Smooth muscle cell (in vitro differentiated cells): ENCODE results near the gene CTIF. TPM values are rescaled to one million over a fixed set of nuclear protein-coding genes. Genes with fewer than 3 reads are reported as not detected.

Experiments
- DNase-seq: peaks from one replicate; lab custom pipeline; 2025; ENCODE audit not compliant: unreplicated experiment; lab: John Stamatoyannopoulos, UW
- H2AFZ ChIP-seq: fragments of 200-600 bp; sonication (generic); 2 replicates; pipeline ENCODE4 v1.6.0; 2016; ENCODE audit warnings: antibody characterized with exemption, low read depth, mild to moderate bottlenecking
- H3F3A ChIP-seq: fragments of 200-600 bp; sonication (generic); 2 replicates; pipeline ENCODE4 v1.6.0; 2017; ENCODE audit warnings: antibody characterized with exemption, low read depth
- H3K27ac ChIP-seq: fragments of 200-600 bp; sonication (generic); 2 replicates; pipeline ENCODE4 v1.5.1; 2016; ENCODE audit warnings: low read depth, mild to moderate bottlenecking
- H3K27me3 ChIP-seq: fragments of 200-600 bp; sonication (generic); 2 replicates; pipeline ENCODE4 v1.6.1; 2016; ENCODE audit warnings: low read depth, mild to moderate bottlenecking
- H3K36me3 ChIP-seq: fragments of 200-600 bp; sonication (generic); 2 replicates; pipeline ENCODE4 v1.5.1; 2016; ENCODE audit warnings: low read depth
- H3K4me1 ChIP-seq: fragments of 200-600 bp; sonication (generic); 2 replicates; pipeline ENCODE4 v1.5.1; 2016; ENCODE audit warnings: low read depth
- H3K4me2 ChIP-seq: fragments of 200-600 bp; sonication (generic); 2 replicates; pipeline ENCODE4 v1.6.0; 2016; ENCODE audit warnings: mild to moderate bottlenecking
- H3K4me3 ChIP-seq: fragments of 200-600 bp; sonication (generic); 2 replicates; pipeline ENCODE4 v1.5.1; 2016; ENCODE audit warnings: mild to moderate bottlenecking
- H3K79me2 ChIP-seq: fragments of 200-600 bp; sonication (generic); 2 replicates; pipeline ENCODE4 v1.6.0; 2016; ENCODE audit warnings: low read depth, mild to moderate bottlenecking
- H3K9ac ChIP-seq: fragments of 200-600 bp; sonication (generic); 2 replicates; pipeline ENCODE4 v1.6.0; 2016; ENCODE audit warnings: low read depth
- H3K9me3 ChIP-seq: fragments of 200-600 bp; sonication (generic); replicated peaks from 2 replicates; pipeline ENCODE4 v1.5.1; 2016; ENCODE audit warnings: low read depth
- H4K20me1 ChIP-seq: fragments of 200-600 bp; sonication (generic); 2 replicates; pipeline ENCODE4 v1.6.0; 2016; ENCODE audit warnings: low read depth
- WGBS: methylation state at CpG from one replicate; pipeline ENCODE4 v1.1.7; 2016; ENCODE audit warnings: low lambda C conversion rate; 5-methylcytosine and 5-hydroxymethylcytosine counted together
- polyA plus RNA-seq: library from polyadenylated mRNA; unstranded; fragments of >200 nt; fragmentation: Nextera tagmentation; extraction: Ambion mirVana; gene quantifications from 2 replicates; pipeline ENCODE4 v1.2.1, GENCODE V29; 2016
- total RNA-seq: library from RNA; depleted of rRNA; stranded (reverse); fragments of >200 nt; gene quantifications from 2 replicates; pipeline ENCODE4 v1.2.3, GENCODE V29; 2014
- TF ChIP-seq, protein P1 (sequence below): fragments of 200-600 bp; sonication (generic); IDR thresholded peaks from 2 replicates; pipeline ENCODE4 v1.5.1; 2017; ENCODE audit warnings: borderline replicate concordance, mild to moderate bottlenecking, antibody characterized with exemption; ENCODE audit not compliant: insufficient read depth, poor library complexity, severe bottlenecking

Gene CTIF
- total and polyA plus RNA-seq, 2 experiments from 2014 or later, result 22.2 to 25.3 TPM

DNA sequence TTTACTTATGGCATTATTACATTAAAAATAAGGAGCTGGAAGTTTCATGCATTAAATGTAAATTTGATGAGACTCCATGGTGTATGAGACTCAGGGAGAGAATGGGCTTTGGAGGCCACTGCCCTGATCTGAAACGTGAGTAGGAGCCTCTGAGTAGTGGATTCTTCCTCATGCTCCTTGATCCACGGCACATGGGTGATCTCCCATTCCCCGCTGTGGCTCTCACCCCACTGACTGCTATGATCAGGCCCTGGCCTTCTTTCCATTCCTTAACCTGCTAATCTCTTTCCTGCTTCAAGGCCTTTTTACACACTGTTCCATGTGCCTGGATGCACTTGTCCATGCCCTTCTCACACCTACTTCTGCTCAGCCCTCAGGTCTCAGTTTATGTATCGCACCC lies 343.5 kb downstream of the CTIF start:
- TF ChIP-seq, protein P1, sequence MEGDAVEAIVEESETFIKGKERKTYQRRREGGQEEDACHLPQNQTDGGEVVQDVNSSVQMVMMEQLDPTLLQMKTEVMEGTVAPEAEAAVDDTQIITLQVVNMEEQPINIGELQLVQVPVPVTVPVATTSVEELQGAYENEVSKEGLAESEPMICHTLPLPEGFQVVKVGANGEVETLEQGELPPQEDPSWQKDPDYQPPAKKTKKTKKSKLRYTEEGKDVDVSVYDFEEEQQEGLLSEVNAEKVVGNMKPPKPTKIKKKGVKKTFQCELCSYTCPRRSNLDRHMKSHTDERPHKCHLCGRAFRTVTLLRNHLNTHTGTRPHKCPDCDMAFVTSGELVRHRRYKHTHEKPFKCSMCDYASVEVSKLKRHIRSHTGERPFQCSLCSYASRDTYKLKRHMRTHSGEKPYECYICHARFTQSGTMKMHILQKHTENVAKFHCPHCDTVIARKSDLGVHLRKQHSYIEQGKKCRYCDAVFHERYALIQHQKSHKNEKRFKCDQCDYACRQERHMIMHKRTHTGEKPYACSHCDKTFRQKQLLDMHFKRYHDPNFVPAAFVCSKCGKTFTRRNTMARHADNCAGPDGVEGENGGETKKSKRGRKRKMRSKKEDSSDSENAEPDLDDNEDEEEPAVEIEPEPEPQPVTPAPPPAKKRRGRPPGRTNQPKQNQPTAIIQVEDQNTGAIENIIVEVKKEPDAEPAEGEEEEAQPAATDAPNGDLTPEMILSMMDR, result no peak
- Histone ChIP-seq H2AFZ (no peak overlapping the region), H3K4me1 (peaks cover 11% of the 10 kb centered on the region), H3K36me3 (no peaks in the 10 kb centered on the region), H3K9me3 (no peaks in the 10 kb centered on the region), H3K9ac (no peak overlapping the region), H3K79me2 (peaks cover 32% of the 10 kb centered on the region), H3K4me2 (no peak overlapping the region), H4K20me1 (no peaks in the 10 kb centered on the region), H3F3A (peaks cover 28% of the 10 kb centered on the region), H3K27me3 (no peaks in the 10 kb centered on the region), H3K27ac (peak overlapping the region; percentile 23), H3K4me3 (no peak overlapping the region)
- DNase-seq, result no peak
- WGBS, result 73% methylated on average over 4 of the region's 4 CpGs

DNA sequence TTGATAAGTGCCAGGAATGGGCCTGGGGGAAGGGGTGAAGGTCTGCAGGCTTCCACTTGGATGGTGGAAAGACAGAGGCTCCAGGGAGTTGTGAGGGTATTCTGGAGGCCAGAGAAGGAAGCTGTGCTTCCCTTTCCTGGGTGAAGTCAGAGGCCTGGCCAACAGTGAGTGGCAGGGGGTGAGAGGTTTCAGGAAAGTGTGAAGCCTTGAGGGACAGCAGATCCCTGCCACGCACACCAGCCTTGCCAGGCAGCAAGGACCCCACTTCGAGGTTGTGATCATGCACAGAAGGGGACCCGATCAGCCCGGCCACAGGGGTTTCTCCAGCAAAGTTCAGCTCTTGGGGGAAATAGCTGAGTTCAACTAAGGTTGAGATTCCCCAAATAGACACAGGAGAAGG lies 345.5 kb downstream of the CTIF start:
- WGBS, result 93% methylated on average over 4 of the region's 4 CpGs
- Histone ChIP-seq H3K4me2 (no peak overlapping the region), H3F3A (peaks cover 27% of the 10 kb centered on the region), H3K4me1 (no peaks in the 10 kb centered on the region), H3K27me3 (no peaks in the 10 kb centered on the region), H3K36me3 (no peaks in the 10 kb centered on the region), H2AFZ (no peak overlapping the region), H3K9ac (no peak overlapping the region), H3K9me3 (no peaks in the 10 kb centered on the region), H3K27ac (peak overlapping the region; percentile 70), H3K4me3 (no peak overlapping the region), H3K79me2 (peaks cover 34% of the 10 kb centered on the region), H4K20me1 (no peaks in the 10 kb centered on the region)
- TF ChIP-seq, protein P1, result no peak
- no peak for DNase-seq

DNA sequence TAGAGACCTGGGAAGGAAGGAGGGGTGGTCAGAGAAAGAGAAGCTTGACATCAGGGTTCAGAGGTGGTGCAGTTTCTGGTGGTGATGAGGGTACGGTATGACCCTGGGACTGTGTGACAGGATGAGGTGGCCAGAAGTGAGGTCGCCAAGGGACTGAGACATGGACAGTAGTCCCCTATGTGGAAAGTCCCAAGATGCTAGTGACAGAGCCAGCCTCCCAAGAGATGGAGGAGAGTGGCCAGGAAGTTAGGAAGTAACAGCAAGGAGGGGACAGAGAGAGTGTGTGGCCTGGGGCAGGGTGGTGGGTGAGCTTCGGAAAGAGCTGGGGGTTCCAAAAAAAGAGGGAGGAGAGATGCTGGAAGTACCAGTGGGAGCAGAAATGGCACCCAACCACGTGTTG lies 345.9 kb downstream of the CTIF start:
- H3F3A ChIP-seq, result peaks cover 22% of the 10 kb centered on the region
- H2AFZ ChIP-seq, result no peak overlapping the region
- H3K4me2 ChIP-seq, result no peak overlapping the region
- H3K9me3 ChIP-seq, result no peaks in the 10 kb centered on the region
- no peaks in the 10 kb centered on the region for H4K20me1 ChIP-seq
- no peaks in the 10 kb centered on the region for H3K4me1 ChIP-seq
- H3K36me3 ChIP-seq, result no peaks in the 10 kb centered on the region
- no peak overlapping the region for H3K4me3 ChIP-seq
- H3K27ac ChIP-seq, result peak overlapping the region; percentile 70
- no peak for DNase-seq
- 82% methylated on average over 4 of the region's 4 CpGs for WGBS
- TF ChIP-seq, protein P1, result no peak
- no peaks in the 10 kb centered on the region for H3K27me3 ChIP-seq
- H3K9ac ChIP-seq, result no peak overlapping the region
- peaks cover 34% of the 10 kb centered on the region for H3K79me2 ChIP-seq

DNA sequence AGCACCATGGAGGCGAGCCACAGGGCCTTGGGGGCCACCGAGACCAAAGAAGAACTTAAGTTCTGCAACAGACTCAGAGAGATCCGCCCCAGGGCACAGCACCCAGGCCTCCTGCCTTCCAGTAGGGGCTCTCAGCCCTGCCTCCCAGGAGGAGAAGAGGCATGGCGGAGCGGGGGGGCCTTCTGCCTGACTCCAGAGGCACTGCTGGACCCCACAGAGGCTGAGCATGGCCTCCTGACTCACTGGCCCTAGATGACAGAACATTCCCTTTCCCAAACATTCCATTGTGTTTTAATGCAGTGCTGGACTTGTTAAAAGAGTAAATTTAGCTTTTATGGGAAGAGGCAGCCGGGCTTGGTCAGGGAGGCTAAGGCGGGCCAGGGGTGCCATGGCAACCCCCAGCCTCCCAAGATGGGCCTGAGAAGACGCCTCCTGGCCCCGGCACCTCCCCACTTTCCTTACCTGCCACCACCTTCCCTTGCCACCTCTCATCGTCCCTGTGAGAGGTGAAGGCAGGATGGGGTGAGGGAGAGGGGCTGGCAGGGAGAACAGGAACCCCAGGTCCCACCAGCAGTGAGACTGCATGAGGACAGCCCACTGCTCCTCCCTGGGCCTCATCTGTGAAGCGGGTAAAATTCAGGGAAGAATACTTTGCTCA lies 346.6 kb downstream of the CTIF start:
- Histone ChIP-seq H3K79me2 (peaks cover 34% of the 10 kb centered on the region), H3K36me3 (no peaks in the 10 kb centered on the region), H3K9ac (peak overlapping the region; percentile 31), H3K4me2 (peak overlapping the region; percentile 46), H3K4me1 (no peaks in the 10 kb centered on the region), H3K9me3 (no peaks in the 10 kb centered on the region), H4K20me1 (no peaks in the 10 kb centered on the region), H3K4me3 (no peak overlapping the region), H3K27me3 (no peaks in the 10 kb centered on the region), H2AFZ (no peak overlapping the region), H3K27ac (peak overlapping the region; percentile 70), H3F3A (peaks cover 16% of the 10 kb centered on the region)
- DNase-seq, result no peak
- TF ChIP-seq, protein P1, result no peak
- WGBS, result 57% methylated on average over 11 of the region's 11 CpGs
